Type B pancreatic cell (in vitro differentiated cells): ENCODE data around the gene ATP13A2. TPM values are rescaled to one million over a fixed set of nuclear protein-coding genes. Genes with fewer than 3 reads are reported as not detected.
"Not testable (repeated sequence)": the region's sequence is repeated elsewhere in the genome, so short reads cannot be mapped to it uniquely, and the experiment has no call there.

Experiments
- DNase-seq: peaks from one replicate; pipeline ENCODE4 v3.0.0; 2021; ENCODE audit warnings: mixed read lengths; ENCODE audit not compliant: unreplicated experiment; ENCODE audit errors: extremely low spot score
- H3K27ac Mint-ChIP-seq: 2 replicates; pipeline ENCODE4 v1.8.0; 2021; ENCODE audit warnings: mild to moderate bottlenecking, mixed read lengths
- H3K27me3 Mint-ChIP-seq: 2 replicates; pipeline ENCODE4 v1.8.0; 2021; ENCODE audit warnings: mixed read lengths
- H3K36me3 Mint-ChIP-seq: 2 replicates; pipeline ENCODE4 v1.8.0; 2021; ENCODE audit warnings: mixed read lengths
- H3K4me1 Mint-ChIP-seq: one replicate; pipeline ENCODE4 v1.8.0; 2021; ENCODE audit warnings: mixed read lengths; ENCODE audit not compliant: unreplicated experiment
- H3K4me3 Mint-ChIP-seq: 2 replicates; pipeline ENCODE4 v1.8.0; 2021; ENCODE audit warnings: mild to moderate bottlenecking, mixed read lengths
- H3K9me3 Mint-ChIP-seq: 2 replicates; pipeline ENCODE4 v1.8.0; 2021; ENCODE audit warnings: mixed read lengths
- total RNA-seq: library from RNA; stranded (reverse); gene quantifications from 2 replicates; pipeline ENCODE4 v1.2.1, GENCODE V29; 2021; ENCODE audit warnings: low replicate concordance
- TF ChIP-seq, protein P1 (sequence below): fragments of 200-600 bp; sonication (generic); conservative IDR thresholded peaks from 2 replicates; pipeline ENCODE4 v1.5.0; 2021; ENCODE audit warnings: antibody characterized with exemption, mild to moderate bottlenecking

Gene ATP13A2
- total RNA-seq, 1 donor from 2014 or later, result 66.4 TPM

DNA sequence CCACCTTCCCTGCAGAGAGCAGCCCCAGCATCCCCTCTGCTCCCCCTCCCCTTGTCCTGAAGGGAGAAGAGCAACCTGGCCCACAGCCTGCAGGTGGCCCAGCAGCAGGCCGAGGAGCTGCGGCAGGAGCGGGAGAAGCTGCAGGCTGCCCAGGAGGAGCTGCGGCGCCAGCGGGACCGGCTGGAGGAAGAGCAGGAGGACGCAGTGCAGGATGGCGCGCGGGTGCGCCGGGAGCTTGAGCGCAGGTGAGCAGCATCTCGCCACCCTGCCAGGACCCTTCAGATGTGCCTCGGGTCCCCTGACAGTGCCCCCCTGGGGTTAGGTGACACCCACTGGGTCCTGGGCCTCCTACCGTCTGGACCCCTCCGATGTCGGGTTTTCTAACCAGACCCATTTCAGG lies 67.7 kb downstream of the ATP13A2 start:
- Mint-ChIP-seq H3K4me1 (no peaks in the 10 kb centered on the region), H3K4me3 (no peak overlapping the region), H3K9me3 (no peaks in the 10 kb centered on the region), H3K27me3 (no peaks in the 10 kb centered on the region), H3K27ac (no peak overlapping the region), H3K36me3 (peaks cover 6% of the 10 kb centered on the region)
- DNase-seq, result no peak
- TF ChIP-seq, protein P1, sequence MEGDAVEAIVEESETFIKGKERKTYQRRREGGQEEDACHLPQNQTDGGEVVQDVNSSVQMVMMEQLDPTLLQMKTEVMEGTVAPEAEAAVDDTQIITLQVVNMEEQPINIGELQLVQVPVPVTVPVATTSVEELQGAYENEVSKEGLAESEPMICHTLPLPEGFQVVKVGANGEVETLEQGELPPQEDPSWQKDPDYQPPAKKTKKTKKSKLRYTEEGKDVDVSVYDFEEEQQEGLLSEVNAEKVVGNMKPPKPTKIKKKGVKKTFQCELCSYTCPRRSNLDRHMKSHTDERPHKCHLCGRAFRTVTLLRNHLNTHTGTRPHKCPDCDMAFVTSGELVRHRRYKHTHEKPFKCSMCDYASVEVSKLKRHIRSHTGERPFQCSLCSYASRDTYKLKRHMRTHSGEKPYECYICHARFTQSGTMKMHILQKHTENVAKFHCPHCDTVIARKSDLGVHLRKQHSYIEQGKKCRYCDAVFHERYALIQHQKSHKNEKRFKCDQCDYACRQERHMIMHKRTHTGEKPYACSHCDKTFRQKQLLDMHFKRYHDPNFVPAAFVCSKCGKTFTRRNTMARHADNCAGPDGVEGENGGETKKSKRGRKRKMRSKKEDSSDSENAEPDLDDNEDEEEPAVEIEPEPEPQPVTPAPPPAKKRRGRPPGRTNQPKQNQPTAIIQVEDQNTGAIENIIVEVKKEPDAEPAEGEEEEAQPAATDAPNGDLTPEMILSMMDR, result no peak

GRCh38 chr1:16939386-16940180 lies 72.1 kb downstream of the ATP13A2 start:
- DNase-seq, H3K36me3 Mint-ChIP-seq, H3K27ac Mint-ChIP-seq, H3K27me3 Mint-ChIP-seq, H3K4me3 Mint-ChIP-seq, H3K4me1 Mint-ChIP-seq, H3K9me3 Mint-ChIP-seq: not testable (repeated sequence)

DNA sequence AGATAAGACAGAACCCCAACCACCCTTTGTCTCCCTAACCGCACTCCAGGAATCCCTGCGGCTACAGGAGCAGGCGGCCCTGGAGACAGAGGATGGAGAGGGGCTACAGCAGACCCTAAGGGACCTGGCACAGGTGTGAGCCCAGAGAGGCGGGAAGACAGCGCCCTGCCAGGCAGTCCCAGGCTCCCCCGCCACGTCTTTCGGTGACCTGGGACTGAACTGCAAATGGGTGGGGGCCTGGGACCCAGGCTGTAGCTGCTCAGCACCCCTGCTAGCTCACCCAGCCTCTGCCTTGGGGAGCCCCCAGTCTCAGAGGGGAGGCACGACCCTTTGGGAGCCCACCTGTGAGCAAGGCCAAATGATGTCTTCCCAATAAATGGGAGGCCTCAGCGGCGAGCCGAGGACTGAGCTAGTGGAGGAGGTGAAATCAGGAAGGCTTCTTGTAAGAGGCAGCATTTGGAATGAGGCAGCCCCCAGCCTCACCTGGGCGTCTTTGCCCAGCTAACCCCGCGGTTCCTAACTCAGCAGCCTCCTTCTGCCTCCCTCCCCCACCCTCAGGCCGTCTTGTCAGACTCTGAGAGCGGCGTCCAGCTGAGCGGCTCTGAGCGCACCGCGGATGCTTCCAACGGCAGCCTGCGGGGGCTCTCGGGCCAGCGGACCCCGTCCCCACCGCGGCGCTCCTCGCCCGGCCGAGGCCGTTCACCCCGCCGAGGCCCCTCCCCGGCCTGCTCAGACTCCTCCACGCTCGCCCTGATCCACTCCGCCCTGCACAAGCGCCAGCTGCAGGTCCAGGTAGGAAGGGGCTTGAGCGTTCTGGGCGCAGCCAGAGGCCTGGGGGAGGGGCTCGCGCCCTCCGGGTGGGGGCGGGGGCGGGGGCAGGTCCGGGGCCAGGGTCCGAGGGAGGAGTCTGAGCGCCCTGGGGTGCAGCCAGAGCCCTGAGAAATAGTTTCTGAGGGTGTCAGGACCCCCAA lies 73.1 kb downstream of the ATP13A2 start:
- no peaks in the 10 kb centered on the region for H3K27me3 Mint-ChIP-seq
- H3K27ac Mint-ChIP-seq, result no peak overlapping the region
- H3K4me1 Mint-ChIP-seq, result no peaks in the 10 kb centered on the region
- TF ChIP-seq, protein P1, result no peak
- H3K9me3 Mint-ChIP-seq, result no peaks in the 10 kb centered on the region
- H3K4me3 Mint-ChIP-seq, result no peak overlapping the region
- peaks cover 6% of the 10 kb centered on the region for H3K36me3 Mint-ChIP-seq
- no peak for DNase-seq

GRCh38 chr1:16936580-16936979 lies 75.1 kb downstream of the ATP13A2 start:
- H3K9me3 Mint-ChIP-seq, H3K36me3 Mint-ChIP-seq, H3K4me1 Mint-ChIP-seq, H3K27me3 Mint-ChIP-seq, H3K4me3 Mint-ChIP-seq, H3K27ac Mint-ChIP-seq, DNase-seq: not testable (repeated sequence)

Other genes with a start within 250 kb of the ATP13A2 start
- 2,993 and 3,564 TPM in 2 replicates for gene RNU1-2, start 115.9 kb downstream of the ATP13A2 start, total RNA-seq
- gene CROCC, start 90.0 kb downstream of the ATP13A2 start, total RNA-seq, result 23.5 and 40.1 TPM in 2 replicates
- gene MFAP2, start 31.3 kb downstream of the ATP13A2 start, total RNA-seq, result 112 and 158 TPM in 2 replicates
- gene SDHB, start 42.1 kb upstream of the ATP13A2 start, total RNA-seq, result 72.7 and 101 TPM in 2 replicates
- gene PADI2, start 107.5 kb upstream of the ATP13A2 start, total RNA-seq, result 3.5 and 5.6 TPM in 2 replicates
- gene PADI1, start 193.2 kb upstream of the ATP13A2 start, total RNA-seq, result 21.2 and 35.5 TPM in 2 replicates
- not detected in 2 replicates for gene PADI3, start 237.2 kb upstream of the ATP13A2 start, total RNA-seq